ENCODE data around the gene RCAN3.

The RCAN3 gene

GRCh38 chr1:24567792-24568388 lies 65.3 kb downstream of the RCAN3 start:
- TF ChIP-seq ZFX (IDR thresholded peaks at IDR 0.05; ENCODE audit: borderline replicate concordance), result no peak
- peak; percentile 45 for TF ChIP-seq CTCF (IDR thresholded peaks at IDR 0.05)
- H3K27ac ChIP-seq, result peak overlapping the region; percentile 66

GRCh38 chr1:24568475-24568874 lies 65.8 kb downstream of the RCAN3 start:
- H3K27ac ChIP-seq, result peak overlapping the region; percentile 66
- TF ChIP-seq CTCF (IDR thresholded peaks at IDR 0.05) (no peak), ZFX (IDR thresholded peaks at IDR 0.05; ENCODE audit: borderline replicate concordance) (no peak)

GRCh38 chr1:24570265-24571125 lies 67.9 kb downstream of the RCAN3 start:
- TF ChIP-seq ZFX (IDR thresholded peaks at IDR 0.05; ENCODE audit: borderline replicate concordance) (no peak), CTCF (IDR thresholded peaks at IDR 0.05) (no peak)

GRCh38 chr1:24572301-24572700 lies 69.7 kb downstream of the RCAN3 start:
- no peak overlapping the region for H3K27ac ChIP-seq
- no peak for TF ChIP-seq ZFX (IDR thresholded peaks at IDR 0.05; ENCODE audit: borderline replicate concordance)
- no peak for TF ChIP-seq CTCF (IDR thresholded peaks at IDR 0.05)

More at GRCh38 chr1:24570265-24571125, 67.9 kb downstream of the RCAN3 start:
- H3K27ac ChIP-seq, result no peak overlapping the region

GRCh38 chr1:24575905-24576587 lies 73.4 kb downstream of the RCAN3 start:
- H3K27ac ChIP-seq, result no peak overlapping the region
- TF ChIP-seq CTCF (IDR thresholded peaks at IDR 0.05) (no peak), ZFX (IDR thresholded peaks at IDR 0.05; ENCODE audit: borderline replicate concordance) (no peak)

- TF ChIP-seq ZFX (IDR thresholded peaks at IDR 0.05; ENCODE audit: borderline replicate concordance), result no peak
- no peak for TF ChIP-seq CTCF (IDR thresholded peaks at IDR 0.05)
- H3K27ac ChIP-seq, result no peak overlapping the region
Measured at GRCh38 chr1:24578846-24579245, 76.2 kb downstream of the RCAN3 start.

All from 22Rv1 (cell line).